ENCODE data around the gene NAT8L.
"Not testable (repeated sequence)": the region's sequence is repeated elsewhere in the genome, so short reads cannot be mapped to it uniquely, and the experiment has no call there.

Gene NAT8L, protein sequence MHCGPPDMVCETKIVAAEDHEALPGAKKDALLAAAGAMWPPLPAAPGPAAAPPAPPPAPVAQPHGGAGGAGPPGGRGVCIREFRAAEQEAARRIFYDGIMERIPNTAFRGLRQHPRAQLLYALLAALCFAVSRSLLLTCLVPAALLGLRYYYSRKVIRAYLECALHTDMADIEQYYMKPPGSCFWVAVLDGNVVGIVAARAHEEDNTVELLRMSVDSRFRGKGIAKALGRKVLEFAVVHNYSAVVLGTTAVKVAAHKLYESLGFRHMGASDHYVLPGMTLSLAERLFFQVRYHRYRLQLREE

DNA sequence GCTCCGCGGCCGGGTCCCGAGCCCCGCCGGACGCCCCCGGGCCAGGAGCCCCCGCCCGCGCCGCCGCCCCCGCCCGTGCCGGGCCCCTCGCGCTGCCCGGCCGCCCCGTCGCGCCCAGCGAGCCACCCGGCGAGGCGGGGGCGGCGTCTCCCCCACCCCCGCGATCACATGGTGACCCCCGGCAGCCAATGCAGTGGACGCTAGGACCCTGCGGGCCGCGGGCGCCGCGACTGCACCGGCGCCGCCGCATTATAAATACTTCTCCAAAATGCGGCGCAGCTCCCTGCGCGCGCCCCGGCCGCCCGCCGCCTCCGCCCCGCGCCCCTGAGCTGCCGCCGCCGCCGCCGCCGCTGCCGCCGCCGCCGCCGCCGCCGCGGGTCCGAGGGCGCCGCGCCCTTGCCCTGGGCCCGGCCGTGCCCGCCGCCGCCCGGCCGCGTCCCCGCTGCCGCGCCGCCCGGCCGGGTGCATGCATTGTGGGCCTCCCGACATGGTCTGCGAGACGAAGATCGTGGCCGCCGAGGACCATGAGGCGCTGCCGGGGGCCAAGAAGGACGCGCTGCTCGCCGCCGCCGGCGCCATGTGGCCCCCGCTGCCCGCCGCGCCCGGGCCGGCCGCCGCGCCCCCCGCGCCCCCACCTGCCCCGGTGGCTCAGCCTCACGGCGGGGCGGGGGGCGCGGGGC is at the start of gene NAT8L:
TSS of gene NAT8L (plus strand) at position 282 of the 680 bp plus-strand sequence. CDS start at position 467, 185 bp downstream.
- DNase-seq (ENCODE audit: low read depth), result no peak

DNA sequence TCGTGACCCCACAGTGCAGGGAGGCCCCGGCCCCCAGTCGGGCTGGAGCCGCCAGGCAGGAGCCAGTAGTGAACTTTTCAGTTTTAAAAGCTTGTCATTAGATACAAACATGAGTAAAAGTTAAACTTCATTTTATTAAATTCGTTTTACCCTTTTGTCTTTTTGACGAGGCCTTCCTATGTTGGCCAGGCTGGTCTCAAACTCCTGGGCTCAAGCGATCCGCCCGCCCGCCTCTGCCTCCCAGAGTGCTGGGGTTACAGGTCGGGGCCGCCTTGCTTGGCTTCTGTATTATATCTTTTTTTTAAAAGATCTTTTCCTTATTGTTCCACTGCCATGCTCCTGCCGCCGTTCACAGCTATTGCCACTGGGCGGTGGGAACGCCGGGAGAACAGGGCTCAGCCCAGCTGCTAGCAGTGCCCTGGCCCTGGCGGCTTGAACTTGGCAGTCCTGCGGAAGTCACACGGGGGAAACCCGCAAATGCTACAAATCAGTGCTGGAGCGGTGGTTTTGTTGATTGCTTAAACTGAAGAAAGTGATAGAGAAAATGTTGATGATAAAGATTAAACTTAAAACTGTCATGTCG is 49.4 kb upstream of the NAT8L start:
- no peak for DNase-seq (ENCODE audit: low read depth)

DNA sequence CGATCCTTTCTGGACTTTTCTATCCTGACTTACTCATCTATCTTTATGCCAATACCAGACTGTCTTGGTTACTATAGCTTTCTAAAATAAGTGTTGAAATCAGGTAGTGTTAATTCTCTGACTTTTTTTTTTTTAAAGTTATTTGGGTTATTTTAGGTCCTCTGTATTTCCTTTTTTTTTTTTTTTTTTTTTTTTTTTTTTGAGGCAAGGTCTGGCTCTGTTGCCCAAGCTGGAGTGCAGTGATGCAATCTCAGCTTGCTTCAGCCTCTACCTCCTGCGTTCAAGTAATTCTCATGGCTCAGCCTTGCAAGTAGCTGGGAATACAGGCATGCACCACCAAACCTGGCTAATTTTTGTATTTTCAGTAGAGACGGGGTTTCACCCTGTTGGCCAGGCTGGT is 47.5 kb upstream of the NAT8L start:
- DNase-seq (ENCODE audit: low read depth), result no peak

DNA sequence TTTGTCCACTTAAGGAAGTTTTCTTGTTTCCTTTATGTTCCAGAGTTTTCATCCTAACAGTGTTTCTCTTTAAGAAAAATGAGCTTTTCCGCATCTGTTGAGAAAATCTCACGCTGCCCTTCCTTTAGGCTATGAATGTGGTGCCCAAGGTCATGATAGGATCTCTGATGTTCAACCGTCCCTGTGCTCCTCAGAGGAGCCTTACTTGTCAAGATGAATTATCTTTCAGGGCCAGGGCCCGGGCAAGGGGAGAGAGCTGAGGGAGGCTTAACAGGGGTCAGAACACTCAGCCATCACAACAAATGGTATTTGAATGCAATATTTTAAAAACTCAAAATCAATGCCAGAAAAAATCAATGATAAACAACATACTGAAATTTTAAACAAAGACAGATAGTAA is 44.1 kb upstream of the NAT8L start:
- no peak for DNase-seq (ENCODE audit: low read depth)

DNA sequence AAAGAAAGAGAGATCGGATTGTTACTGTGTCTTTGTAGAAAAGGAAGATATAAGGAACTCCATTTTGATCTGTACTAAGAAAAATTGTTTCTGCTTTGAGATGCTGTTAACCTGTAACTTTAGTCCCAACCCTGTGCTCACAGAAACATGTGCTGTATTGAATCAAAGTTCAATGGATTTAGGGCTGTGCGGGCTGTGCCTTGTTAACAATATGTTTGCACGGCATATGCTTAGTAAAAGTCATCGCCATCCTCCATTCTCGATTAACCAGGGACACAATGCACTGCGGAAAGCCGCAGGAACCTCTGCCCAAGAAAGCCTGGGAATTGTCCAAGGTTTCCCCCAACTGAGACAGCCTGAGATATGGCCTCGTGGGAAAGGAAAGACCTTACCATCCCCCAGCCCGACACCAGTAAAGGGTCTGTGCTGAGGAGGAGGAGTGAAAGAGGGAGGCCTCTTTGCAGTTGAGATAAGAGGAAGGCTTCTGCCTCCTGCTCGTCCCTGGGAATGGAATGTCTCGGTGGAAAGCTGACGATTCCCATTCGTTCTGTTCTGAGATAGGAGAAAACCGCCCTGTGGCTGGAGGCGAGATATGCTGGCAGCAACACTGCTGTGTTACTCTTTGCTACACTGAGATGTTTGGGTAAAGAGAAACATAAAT is 37.6 kb upstream of the NAT8L start:
- DNase-seq (ENCODE audit: low read depth), result not testable (repeated sequence)

DNA sequence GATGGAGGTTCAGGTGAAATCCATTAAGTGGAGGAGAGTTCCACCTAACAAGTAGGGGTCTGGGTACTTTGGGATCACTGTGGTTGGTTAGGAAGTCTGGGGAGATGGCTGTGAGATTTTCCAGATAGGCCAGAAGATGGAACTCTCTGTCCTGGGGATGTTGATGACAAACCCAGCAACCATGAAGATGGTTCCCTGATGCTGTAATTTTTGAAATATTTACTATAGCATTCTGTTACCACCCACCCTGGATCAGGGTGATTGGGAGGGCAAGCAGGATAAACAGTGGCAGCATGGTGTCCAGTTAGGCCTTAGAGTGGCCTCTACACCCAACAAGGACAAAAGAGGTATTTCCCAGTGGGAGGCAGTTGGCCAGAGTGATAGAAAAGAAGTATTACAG is 34.4 kb upstream of the NAT8L start:
- DNase-seq (ENCODE audit: low read depth), result no peak

DNA sequence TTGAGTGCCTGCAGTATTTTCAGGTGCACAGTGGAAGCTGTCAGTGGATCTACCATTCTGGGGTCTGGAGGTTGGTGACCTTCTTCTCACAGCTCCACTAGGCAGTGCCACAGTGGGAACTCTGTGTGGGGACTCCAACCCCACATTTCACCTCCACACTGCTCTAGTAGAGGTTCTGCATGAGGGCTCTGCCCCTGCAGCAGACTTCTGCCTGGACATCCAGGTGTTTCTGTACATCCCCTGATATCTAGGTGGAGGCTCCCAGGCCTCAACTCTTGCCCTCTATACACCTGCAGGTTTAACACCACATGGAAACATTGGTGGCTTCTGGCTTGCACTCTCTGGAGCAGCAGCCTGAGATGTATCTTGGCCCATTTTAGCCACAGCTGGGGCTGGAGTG is 33.3 kb upstream of the NAT8L start:
- no peak for DNase-seq (ENCODE audit: low read depth)

DNA sequence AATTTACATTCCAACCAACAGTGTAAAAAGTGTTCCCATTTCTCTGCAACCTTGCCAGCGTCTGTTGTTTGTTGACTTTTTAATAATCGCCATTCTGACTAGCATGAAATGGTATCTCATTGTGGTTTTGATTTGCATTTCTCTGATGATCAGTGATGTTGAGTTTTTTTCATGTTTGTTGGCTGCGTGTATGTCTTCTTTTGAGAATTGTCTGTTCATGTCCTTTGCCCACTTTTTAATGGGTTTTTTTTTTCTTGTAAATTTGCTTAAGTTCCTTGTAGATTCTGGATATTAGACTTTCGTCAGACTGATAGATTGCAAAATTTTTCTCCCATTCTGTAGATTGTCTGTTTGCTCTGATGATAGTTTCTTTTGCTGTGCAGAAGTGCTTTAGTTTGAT is 32.0 kb upstream of the NAT8L start:
- not testable (repeated sequence) for DNase-seq (ENCODE audit: low read depth)

DNA sequence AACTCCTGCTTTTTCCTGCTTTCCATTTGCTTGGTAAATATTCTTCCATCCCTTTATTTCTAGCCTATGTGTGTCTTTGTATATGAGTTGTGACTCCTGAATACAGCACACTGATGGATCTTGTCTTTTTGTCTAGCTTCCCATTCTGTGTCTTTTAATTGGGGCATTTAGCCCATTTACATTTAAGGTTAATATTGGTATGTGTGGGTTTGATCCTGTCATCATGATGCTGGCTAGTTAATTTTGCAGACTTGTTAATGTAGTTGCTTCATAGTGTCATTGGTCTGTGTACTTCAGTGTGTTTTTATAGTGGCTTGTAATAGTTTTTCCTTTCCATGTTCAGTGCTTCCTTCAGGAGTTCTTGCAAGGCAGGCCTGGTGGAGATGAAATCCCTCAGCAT is 28.0 kb upstream of the NAT8L start:
- not testable (repeated sequence) for DNase-seq (ENCODE audit: low read depth)

DNA sequence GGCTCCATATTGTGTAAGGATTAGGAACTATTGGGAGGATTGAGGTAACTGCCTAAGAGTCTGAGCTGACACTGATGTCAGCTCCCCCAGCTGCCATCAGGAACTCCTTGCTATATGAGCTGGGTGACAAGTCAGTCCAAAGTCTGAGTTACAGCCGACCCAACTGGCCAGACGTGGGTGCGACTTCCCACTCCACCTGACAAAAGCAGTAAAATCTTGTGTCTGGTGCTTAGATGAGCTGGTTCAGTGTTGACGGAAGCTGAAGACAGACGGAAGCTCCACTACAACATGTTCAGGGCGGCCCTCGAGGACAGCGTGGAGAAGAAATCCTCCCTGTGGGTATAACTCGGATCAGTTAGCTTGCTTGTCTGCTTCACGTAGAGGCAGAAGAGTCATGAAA is 22.8 kb upstream of the NAT8L start:
- DNase-seq (ENCODE audit: low read depth), result no peak

DNA sequence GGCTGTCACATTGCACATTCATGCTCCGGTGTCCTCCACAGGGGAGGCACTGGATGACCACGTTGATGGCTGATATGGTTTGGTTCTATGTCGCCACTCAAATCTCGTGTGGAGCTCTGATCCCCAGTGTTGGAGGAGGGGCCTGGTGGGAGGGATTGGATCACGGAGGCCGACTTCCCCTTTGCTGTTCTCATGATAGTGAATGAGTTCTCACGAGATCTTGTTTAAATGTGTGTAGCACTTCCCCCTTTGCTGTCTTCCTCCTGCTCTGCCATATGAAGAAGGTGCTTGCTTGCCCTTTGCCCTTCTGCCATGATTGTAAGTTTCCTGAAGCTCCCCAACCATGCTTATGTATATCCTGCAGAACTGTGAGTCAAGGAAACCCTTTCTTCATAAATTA is 22.3 kb upstream of the NAT8L start:
- DNase-seq (ENCODE audit: low read depth), result no peak

DNA sequence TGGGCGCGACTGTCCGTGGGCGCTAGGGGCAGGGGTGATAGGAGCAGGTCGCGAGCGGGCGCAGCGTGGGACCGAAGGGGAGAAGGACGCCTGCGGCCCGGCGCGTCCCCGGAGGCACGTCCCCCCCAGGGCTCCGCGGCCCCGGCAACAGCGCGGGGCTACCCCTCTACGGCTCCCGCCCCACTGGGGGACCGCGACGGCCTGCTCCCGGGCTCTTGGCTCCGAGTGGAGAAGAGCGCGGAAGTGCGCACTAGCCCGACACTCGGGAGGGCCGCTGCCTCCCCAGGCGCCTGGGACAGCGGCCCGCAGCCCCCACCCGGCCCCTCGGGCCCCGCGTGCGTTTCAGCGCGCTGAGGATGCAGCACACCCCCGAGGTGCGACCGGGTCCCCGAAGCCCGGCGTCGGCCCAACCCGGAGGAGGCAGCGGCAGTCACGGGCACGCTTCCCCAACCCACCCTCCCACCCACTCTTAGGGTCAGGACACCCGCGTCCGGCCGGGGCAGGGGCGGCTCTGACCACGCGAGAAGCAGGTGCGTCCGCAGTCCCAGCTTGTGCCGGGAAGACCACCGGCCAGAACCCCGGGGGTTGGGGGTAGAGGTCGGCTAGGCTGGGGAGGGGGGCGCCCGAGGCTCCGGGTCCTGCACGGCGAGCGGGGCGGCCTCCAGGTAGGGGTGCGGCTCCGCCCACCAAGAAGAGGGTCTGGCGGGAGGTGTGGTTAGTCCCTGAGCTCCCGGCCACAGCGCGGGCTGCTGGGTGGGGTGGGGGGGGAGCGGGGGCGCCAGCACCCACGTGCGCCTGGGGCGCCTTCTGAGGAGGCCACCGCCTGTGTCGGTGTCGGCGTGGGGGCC is 18.5 kb upstream of the NAT8L start:
- DNase-seq (ENCODE audit: low read depth), result no peak

DNA sequence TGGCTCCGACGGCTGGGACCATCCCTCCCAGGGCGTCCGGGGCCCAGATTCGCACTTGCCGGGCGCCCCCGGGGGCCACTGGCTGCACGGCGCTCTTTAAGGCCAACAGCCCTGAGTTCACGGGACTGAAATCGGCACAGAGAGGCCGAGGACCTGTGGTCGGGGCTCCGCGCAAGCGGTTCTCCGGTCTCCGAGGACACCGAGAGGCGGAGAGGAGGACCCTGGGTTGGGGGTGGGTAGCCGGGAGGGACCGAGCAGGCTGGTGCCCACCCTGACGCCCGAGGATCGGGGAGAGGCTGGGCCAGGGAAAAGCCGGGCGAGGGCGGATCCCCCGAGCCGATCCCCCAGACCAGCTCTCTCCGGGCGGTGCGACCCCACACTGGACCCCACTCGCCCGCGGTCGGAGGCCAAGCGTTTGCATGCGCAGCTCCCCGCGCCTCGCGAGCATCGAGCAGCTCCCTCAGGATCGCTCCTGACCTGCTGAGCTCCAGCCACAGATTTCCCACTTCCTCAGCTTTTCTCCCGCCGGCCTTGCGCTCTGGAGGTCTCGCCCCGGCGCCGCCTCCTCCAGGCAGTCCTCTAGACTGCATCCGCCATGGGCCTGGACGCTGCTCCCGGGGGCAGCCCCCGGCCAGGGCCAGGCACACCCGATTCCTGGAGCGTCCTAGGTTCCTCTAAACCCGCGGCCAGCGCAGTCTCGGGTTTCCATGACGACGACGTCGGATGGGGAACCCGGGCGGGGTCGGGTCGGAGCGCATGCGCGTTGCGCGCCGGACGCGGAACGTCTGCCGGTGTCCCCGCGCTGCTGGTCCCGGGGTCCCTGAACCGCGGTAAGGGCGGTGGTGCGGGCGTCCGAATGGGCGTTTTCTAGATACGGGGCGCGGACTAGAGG is 17.6 kb upstream of the NAT8L start:
- peak; percentile 5 for DNase-seq (ENCODE audit: low read depth)

DNA sequence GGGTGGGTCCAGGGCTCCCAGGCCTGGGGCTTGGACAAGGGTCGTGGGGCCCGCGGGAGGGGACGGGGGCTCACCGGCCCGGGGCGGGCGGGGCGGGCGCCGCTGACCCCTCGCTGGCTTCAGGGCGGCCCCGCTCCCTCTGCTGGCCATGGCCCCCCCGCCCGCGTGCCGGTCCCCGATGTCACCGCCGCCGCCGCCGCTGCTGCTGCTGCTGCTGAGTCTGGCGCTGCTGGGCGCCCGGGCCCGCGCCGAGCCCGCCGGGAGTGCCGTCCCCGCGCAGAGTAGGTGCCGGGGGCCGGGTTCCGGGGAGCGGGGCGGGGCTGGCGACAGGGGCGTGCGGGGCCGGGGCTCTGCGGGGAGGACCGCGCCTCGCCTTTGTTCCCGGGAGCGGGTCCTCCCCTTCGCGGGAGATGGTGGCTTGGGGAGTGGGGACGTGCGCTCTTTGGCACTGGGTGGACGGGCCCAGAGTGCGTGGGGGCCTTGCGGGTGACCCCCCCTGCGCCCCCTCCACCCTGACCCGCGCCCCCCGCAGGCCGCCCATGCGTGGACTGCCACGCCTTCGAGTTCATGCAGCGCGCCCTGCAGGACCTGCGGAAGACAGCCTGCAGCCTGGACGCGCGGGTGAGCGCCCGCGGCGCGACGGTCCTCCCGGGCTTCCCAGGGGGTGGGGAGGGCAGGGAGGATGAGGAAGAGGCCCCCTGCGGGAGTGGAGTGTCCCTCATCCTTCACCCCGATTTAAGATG is 16.8 kb upstream of the NAT8L start:
- DNase-seq (ENCODE audit: low read depth), result no peak

DNA sequence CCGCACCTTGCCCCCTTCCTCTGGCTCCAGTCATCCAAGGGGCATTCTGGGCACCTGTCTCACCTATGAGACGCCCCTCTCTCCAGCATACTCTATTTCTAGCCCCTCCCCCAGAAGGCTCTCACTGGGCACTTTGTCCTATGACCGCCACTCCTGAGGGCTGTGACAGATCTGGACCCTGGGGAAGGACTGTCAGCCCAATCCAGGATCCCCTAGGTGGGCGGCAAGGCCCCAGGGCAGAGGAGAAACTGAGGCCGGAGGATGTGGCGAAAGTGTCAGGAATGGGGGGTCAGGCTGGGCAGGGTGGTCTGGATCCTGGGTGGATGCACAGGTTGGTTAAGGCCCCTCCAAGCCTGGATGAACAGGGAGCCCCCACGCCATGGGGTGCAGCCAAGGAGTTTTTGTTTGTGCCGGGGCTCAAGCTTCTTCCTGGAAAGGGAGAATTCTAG is 16.2 kb upstream of the NAT8L start:
- no peak for DNase-seq (ENCODE audit: low read depth)

DNA sequence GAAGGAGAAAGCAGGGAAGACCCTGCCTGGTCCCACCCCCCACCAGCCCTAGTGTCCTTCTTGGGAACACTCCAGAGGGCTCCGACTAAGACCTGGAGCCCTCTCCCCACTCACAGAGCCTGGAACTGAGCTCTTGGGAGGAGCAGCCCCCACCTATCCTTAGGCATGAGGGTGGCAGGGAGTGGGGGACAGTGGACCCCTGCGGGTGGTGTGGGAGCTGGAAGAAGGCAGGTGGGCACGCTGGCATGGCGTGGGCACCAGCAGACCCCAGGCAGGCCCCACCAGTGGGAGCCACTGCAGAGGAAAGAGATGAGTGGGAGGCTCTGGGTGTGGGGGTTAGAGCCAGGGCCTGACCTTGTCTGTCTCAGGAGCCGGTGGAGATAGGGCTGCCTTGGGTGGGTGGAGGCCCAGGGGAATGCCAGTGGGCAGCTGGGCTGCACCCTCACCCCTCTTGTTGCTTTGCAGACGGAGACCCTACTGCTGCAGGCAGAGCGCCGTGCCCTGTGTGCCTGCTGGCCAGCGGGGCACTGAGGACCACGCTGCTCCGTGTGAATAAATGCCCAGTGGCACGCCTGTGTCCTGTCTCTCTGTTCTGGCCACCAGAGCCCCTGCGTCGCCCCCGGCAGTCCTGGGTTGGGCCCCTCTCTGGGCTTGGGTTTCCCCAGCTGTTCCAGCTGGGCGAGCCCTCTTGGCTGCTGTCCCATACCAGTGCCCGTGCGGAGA is 15.6 kb upstream of the NAT8L start:
- no peak for DNase-seq (ENCODE audit: low read depth)

DNA sequence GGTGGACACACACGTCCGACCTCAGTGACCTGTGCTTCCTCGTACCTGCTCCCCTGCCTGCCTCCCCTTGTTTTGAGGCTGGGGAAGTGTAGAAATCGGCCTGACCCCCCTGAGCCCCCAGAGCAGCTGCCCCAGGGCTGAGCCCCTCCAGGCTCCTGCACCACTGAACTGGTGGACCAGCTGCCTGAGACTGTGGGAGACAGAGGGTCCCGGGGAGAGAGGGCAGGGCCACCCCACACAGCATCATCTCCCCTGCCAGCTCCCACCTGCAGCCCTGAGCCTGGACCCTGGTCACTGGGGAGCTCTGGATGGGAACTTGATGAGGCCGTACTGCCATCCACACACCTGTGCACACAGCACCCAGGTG is 15.0 kb upstream of the NAT8L start:
- no peak for DNase-seq (ENCODE audit: low read depth)

DNA sequence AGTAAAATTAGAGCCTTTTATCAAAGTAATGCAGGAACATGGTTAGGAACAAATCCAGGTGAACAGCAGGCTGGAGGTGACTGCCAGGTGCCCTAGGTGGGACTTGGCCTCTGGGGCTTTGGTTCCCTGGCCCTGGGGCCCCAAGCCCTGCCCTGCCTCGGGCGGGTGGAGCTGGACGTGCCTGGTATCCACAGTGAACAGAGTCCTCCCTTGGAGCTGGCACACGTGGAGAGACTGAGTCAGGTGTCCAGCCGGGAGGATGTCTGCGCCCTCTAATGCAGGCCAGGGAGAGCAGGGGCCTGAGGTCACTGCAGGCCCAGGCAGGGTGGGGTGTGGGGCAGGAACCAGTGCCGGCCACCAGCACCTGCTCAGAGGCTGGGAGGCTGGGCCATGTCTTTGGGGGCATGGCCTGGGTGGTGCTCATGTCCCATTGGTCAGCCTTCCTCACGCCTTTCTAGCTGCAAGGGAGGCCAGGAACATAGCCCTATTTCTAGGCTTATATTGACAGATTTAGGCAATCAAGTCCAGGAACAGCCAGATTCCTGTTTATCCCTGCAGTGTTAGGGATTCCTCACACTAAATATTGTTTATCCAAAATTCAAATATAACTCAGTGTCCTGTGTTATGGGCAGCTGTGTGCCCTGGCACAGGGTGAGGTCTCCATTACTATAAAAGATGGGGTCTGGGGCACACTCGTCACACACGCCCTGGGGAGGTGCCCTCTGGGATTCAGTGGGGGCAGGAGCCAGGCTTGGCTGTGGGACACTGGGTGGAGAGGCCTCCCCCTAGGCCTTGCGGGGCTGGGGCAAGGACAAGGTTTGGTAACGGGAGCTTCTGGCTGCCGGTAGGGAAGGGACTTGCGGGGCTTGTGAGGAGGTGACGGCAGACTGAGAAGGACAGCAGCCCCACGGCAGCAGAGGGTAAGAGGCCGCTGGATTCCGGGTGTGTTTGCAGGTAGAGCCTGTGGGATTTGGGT is 14.3 kb upstream of the NAT8L start:
- no peak for DNase-seq (ENCODE audit: low read depth)

Measured in non-pigmented ciliary epithelial cell (primary cell).